Parathyroid adenoma (tissue), 2 donors: Measurements from ENCODE around the gene ERI2.

Experiments
- H2AFZ ChIP-seq: fragments of 300-600 bp; sonication (generic); one replicate; pipeline ENCODE4 v1.7.0; 2017; ENCODE audit warnings: antibody characterized with exemption, mild to moderate bottlenecking
- H3K27ac ChIP-seq: fragments of 300-600 bp; sonication (generic); one replicate; pipeline ENCODE4 v1.7.0; 2017
- H3K27me3 ChIP-seq: fragments of 300-600 bp; sonication (generic); one replicate; pipeline ENCODE4 v1.7.0; 2017; ENCODE audit warnings: low read length; ENCODE audit not compliant: control insufficient read depth, insufficient read depth
- H3K36me3 ChIP-seq: fragments of 300-600 bp; sonication (generic); one replicate; pipeline ENCODE4 v1.7.0; 2017; ENCODE audit warnings: low read length; ENCODE audit not compliant: control insufficient read depth, insufficient read depth
- H3K4me1 ChIP-seq: fragments of 300-600 bp; sonication (generic); one replicate; pipeline ENCODE4 v1.7.0; 2017; ENCODE audit warnings: control low read depth
- H3K4me2 ChIP-seq: fragments of 300-600 bp; sonication (generic); one replicate; pipeline ENCODE4 v1.7.0; 2017; ENCODE audit warnings: low read length
- H3K4me3 ChIP-seq: fragments of 300-600 bp; sonication (generic); one replicate; pipeline ENCODE4 v1.7.0; 2017; ENCODE audit warnings: low read depth, low read length
- H3K79me2 ChIP-seq: fragments of 300-600 bp; sonication (generic); one replicate; pipeline ENCODE4 v1.7.0; 2017; ENCODE audit warnings: control low read depth
- H3K9ac ChIP-seq: fragments of 300-600 bp; sonication (generic); one replicate; pipeline ENCODE4 v1.7.0; 2017; ENCODE audit warnings: mild to moderate bottlenecking
- H3K9me3 ChIP-seq: fragments of 300-600 bp; sonication (generic); one replicate; pipeline ENCODE4 v1.7.0; 2017; ENCODE audit warnings: low read length; ENCODE audit not compliant: control insufficient read depth
- CTCF ChIP-seq: fragments of 300-600 bp; sonication (generic); IDR thresholded peaks from one replicate; pipeline ENCODE4 v1.7.0; 2017; ENCODE audit warnings: antibody characterized with exemption, mild to moderate bottlenecking
- donor health status: primary hyperparathyroidism.

Gene ERI2

DNA sequence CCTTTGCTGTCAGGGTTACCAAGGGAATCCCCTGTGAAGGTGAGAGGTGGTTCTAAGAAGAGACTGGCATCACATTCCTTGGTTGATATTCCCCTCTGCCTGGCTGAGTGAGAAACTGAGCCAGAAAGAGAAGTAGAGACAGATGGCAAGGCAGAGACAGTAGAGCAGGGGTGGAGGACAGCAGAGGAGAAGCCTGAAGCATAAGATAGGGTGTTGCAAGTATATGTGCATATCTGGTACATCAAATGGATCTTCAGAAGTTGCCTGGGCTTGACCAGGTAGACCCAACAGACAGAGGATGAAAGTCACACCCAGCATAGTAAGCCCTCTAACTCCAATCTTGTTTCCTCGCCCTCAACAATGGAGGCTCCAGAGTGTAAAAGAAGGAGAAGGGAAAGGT lies 56.8 kb downstream of the ERI2 start:
- no peak overlapping the region for H2AFZ ChIP-seq
- no peak overlapping the region for H3K27ac ChIP-seq
- no peak overlapping the region for H3K9ac ChIP-seq
- H3K9me3 ChIP-seq = no peaks in the 10 kb centered on the region
- no peaks in the 10 kb centered on the region for H3K36me3 ChIP-seq
- no peaks in the 10 kb centered on the region for H3K79me2 ChIP-seq
- H3K4me1 ChIP-seq = no peaks in the 10 kb centered on the region
- TF ChIP-seq CTCF = no peak
- H3K27me3 ChIP-seq = no peaks in the 10 kb centered on the region
- no peak overlapping the region for H3K4me2 ChIP-seq
- H3K4me3 ChIP-seq = no peak overlapping the region

- Histone ChIP-seq H3K27ac (no peak overlapping the region), H3K36me3 (no peaks in the 10 kb centered on the region), H3K27me3 (no peaks in the 10 kb centered on the region), H3K4me2 (no peak overlapping the region), H3K4me3 (no peak overlapping the region), H3K9me3 (no peaks in the 10 kb centered on the region), H3K79me2 (no peaks in the 10 kb centered on the region), H3K9ac (no peak overlapping the region), H2AFZ (no peak overlapping the region), H3K4me1 (no peaks in the 10 kb centered on the region)
- TF ChIP-seq CTCF = no peak
These were observed 59.0 kb downstream of the ERI2 start for GRCh38 chr16:20747030-20747816.

DNA sequence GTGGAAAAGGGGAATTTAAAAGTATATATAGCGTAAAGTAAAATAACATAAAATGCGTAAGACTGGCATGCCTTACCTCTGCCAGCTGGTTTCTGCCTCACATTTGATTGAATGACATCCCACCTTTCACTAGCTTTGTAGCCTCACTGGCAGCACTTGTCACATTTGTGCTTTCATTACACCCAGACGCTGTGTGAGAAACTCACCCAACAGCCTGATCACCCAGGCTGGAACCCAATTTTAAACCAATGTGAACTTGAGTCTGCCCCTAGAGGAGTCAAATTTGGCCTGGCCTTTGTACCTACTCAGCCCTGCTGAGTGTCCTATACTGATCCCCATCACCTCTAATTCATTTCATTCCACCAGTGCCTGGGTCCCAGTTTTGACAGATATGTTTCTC lies 59.8 kb downstream of the ERI2 start:
- H3K27me3 ChIP-seq = no peaks in the 10 kb centered on the region
- no peak overlapping the region for H3K27ac ChIP-seq
- H3K79me2 ChIP-seq = no peaks in the 10 kb centered on the region
- no peak overlapping the region for H3K4me3 ChIP-seq
- H3K9ac ChIP-seq = no peak overlapping the region
- no peak overlapping the region for H2AFZ ChIP-seq
- no peaks in the 10 kb centered on the region for H3K4me1 ChIP-seq
- H3K9me3 ChIP-seq = no peaks in the 10 kb centered on the region
- no peak for TF ChIP-seq CTCF
- H3K4me2 ChIP-seq = no peak overlapping the region
- no peaks in the 10 kb centered on the region for H3K36me3 ChIP-seq
